ENCODE results near the gene ADAT3.
A peak's percentile ranks its signal among the peaks of the same experiment; 100 is the strongest.
"Not testable (repeated sequence)": the region's sequence is repeated elsewhere in the genome, so short reads cannot be mapped to it uniquely, and the experiment has no call there.

Gene ADAT3

DNA sequence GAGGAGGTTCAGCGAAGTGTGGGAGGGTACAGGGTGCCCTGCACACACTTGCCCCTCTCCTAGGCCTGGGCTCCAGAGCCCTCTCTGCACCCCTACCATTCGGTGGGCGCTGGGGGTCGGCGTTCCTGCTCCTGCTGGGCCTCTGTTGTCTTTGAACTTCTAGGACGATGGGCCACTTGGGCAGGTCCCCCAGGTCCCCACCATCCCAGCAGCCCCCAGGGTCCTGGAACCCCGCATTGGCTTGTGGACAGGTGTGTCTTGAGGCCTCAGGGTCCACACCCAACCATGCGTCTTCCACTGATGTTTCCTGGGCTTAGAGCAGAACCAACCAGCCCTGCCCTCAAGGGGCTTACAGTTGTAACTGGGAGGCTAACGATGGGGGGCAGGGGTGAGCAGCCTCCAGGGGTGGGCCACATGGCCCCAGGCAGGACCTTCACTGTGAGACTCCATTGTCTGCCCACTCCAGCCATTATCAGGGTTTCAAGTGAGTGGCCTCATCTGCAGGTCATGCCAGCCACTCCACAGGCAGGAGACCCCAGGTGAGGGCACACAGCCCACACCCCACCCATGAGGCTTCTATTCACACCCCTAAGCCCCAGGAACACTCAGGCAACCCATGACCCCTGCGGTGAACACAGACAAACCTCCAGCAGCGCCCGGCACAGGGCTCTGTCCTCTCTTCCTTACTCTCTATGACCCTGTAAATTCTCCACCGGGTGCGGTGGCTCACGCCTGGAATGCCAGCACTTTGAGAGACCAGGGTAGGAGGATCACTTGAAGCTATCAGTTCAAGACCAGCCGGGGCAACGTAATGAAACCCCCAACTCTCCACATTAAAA lies 39.8 kb upstream of the ADAT3 start:
- DNase-seq (ENCODE audit: low read depth) = no peak
- H3K4me3 ChIP-seq (ENCODE audit: low read depth, low read length) = peak overlapping the region; percentile 78

DNA sequence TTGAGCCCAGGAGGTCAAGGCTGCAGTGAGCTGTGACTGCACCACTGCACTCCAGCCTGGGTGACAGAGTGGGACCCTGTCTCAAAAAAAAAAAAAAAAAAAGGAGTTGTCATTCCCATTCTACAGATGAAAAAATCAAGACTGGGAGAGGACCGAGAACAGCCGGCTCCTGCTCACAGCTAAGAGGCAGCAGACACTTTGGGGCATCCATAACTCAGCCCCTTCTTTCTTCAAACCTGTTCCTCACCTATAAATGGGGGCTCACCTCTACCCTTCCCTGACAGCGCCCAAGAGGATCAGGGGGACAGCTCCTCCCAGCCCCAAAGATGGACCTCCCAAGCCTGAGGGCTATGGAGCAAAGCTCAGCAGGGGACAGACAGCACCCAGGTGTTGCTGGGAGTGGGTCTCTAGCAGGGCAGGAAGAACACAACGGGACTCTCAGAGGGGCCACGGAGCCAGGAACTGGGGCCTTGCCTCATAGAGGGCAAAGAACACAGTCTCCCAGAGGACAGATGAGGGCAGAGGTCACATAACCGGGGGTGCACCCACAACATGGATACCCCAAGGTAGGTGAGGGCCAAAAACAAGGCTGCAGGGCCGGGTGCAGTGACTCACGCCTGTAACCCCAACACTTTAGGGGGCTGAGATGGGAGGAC lies 38.4 kb upstream of the ADAT3 start:
- no peak overlapping the region for H3K4me3 ChIP-seq (ENCODE audit: low read depth, low read length)
- no peak for DNase-seq (ENCODE audit: low read depth)

DNA sequence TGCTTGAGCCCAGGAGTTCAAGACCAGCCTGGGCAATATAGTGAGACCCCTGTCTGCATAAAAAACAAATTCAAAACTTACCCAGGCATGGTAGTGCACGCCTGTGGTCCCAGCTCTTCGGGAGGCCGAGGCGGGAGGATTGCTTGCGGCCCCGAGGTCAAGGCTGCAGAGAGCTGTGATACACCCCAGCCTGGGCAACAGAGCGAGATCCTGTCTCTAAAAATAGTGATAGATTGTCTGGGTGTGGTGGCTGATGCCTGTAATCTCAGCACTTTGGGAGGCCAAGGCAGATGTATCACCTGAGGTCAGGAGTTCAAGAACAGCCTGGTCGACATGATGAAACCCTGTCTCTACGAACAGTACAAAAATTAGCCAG lies 37.9 kb upstream of the ADAT3 start:
- H3K4me3 ChIP-seq (ENCODE audit: low read depth, low read length) = no peak overlapping the region
- no peak for DNase-seq (ENCODE audit: low read depth)

DNA sequence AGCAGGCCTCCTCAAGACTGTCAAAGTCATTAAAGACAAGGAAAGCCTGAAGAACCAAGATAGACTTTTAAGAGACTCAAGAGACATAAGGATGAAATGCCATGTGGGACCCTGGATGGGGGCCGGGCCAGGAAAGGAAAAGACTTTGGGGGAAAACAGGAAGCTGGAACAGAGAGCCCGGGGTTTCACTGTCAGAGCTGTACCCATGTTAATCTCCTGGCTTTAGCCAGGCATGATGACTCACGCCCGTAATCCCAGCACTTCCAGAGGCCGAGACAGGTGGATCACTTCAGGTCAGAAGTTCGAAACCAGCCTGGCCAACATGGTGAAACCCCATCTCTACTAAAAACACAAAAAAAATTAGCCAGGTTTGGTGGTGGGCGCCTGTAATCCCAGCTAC lies 36.2 kb upstream of the ADAT3 start:
- no peak overlapping the region for H3K4me3 ChIP-seq (ENCODE audit: low read depth, low read length)

DNA sequence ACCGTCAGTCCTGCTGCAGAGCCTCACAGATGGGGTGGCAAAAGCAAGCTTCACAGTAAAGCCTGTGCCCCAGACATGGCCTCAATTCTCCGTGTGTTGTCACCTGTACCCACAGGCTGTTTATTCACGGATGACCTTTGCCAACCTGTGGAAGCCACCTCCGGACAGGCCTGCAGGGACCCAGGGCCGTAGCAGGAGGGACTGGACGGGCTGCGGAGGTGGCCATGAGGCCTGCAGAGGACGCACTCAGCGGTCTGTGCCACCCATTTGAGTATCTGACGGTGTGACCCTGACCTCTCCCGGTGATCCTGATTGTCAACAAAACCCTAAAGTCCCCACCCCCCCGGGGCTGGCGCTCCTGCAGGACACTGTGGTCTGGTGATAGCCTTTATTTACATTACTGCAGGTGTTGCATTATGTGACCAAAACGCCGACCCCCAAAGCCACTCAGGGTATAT lies 34.0 kb upstream of the ADAT3 start:
- no peak for DNase-seq (ENCODE audit: low read depth)
- no peak overlapping the region for H3K4me3 ChIP-seq (ENCODE audit: low read depth, low read length)

More for the DNA sequence above, 36.2 kb upstream of the ADAT3 start:
- no peak for DNase-seq (ENCODE audit: low read depth)

DNA sequence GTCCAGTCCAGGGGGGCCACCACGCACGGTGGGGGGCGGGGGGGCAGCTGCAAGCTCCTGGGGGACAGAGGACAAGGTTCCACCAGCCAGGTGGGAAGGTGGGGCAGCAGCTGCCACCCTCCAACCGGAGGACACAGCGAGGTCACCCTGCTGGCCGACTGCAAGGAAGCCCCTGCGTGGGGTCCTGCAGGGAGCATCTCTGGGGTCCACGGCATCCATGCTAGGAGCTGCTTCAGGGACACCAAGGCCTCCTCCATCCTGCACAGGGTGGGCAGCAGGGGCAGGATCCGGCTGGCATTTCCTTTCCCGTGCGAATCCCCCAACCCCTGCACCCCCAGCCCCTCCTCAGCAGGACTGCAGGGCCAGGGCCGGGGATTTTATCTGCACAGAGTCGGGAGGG lies 33.6 kb upstream of the ADAT3 start:
- no peak for DNase-seq (ENCODE audit: low read depth)

DNA sequence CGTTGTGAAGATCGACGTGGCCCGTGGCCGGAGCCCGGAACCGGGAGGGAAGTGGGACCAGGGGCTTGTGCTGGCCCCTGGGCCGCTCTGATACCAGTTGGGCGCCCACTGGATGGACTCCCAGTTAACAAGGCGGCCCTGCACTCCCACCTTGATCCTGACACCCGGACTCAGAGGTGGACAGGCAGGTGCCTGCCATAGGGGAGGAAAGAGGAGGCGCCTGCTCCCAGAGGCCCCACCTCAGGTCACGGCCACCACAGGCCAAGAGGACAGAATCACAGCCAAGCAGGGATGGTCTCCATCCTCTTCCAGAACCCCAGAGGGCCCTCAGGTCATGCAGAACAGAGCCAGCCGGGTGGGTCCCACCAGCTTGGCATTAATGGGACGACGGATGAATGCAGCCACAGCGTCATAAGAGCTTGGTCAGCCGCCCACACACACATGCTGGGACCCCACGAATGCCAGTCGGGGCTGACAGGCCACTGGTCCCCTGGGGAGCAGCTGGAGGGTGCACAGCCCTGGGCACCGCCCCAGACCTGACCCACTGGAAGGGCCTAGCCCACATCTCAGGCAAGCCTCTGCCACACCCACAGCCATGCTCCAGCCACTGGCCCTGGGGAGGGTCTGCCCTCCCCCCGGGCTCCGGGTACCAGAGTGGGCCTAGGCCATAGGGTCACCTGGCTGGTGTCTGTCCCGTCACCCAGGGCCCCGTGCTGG lies 32.2 kb upstream of the ADAT3 start:
- H3K4me3 ChIP-seq (ENCODE audit: low read depth, low read length) = no peak overlapping the region
- no peak for DNase-seq (ENCODE audit: low read depth)

More for the DNA sequence above, 33.6 kb upstream of the ADAT3 start:
- no peak overlapping the region for H3K4me3 ChIP-seq (ENCODE audit: low read depth, low read length)

DNA sequence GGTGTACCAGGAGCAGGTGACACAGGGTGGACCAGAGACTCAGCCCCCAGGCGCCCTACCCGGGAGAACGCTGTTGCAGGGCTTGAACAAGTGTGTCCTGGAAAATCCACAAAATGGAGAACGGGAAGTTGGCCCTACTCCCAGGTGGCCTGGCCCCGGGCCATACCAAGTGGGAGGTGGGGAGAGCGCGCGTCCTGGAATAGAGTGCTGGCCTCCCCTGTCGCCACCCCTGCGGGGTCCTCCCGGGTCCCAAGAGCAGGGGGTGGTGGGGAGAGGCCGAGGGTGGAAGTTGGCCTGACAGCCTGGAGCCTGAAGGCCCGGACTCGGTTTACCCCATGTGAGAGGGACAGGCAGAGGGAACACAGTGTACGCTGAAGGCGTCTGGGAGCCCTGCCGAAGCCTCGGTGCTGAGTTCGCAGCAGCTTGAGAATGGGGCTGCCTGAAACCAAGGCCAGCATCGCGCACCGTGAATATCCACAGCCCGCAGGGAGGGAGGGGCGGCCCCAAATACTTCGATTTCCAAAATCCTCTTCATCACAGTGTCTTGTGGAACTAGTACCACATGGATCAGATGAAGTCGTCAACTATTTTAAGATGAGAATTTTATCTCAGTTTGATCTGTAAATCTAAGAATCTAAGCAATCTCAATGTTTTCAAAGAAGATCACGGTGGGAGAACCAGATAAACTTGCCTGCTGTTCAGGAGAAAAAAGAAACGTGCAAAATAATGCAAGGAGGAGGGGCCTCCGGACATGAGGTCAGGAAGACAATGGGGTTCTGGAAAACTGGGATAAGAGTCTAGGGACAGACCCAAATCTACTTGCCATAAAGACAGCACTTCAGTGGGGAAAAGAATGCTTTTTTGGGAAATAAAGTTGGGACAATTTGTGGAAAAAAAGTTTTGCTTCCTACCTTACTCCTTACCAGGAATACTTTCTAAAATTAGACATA lies 31.4 kb upstream of the ADAT3 start:
- no peak overlapping the region for H3K4me3 ChIP-seq (ENCODE audit: low read depth, low read length)
- no peak for DNase-seq (ENCODE audit: low read depth)

DNA sequence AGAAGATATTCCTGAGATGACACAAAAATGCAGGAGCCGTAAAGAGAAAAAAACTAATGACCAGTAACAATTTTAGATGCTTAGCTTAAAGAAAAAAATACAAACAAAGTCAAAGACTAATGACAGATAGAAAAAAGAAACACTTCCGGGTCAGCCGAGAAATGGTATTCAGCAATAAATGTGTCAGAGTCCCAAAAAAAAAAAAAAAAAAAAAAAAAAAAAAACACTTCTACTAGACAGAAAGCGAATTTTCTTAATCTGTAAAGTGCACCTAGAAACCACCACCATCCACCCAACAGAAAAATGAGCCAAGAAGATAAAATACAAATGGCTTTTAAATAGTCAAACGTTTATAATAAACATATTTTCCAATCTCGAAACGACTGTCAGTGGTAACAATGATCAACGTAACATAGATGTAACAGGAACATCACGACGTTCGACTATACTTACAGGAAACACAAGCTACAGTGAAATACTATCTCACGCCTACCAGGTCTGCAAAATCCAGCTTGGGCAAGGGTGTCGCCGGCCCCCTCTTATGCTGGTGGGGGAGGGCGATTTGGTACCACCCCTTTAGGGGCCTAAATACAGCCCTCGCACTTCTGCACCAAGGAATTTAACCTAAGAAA lies 30.5 kb upstream of the ADAT3 start:
- H3K4me3 ChIP-seq (ENCODE audit: low read depth, low read length) = peak overlapping the region; percentile 99
- DNase-seq (ENCODE audit: low read depth) = no peak

DNA sequence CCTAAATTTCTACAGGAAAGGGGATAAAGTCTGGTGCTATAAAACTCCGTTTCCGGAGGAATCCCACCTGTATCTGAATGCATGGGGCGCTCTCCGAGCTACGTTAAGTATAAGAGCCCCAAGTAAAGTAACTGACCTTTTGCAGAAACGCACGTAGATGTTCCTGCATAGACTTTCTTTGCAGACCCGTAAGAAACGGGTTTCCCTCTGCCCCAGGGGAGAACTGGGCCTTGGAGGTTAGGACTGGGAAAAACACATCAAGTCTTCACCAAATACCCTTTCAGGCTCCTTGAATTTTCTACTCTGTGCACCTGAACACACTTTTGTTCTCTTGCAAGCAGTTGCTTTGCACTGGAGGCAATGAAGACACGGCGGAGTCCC lies 29.9 kb upstream of the ADAT3 start:
- H3K4me3 ChIP-seq (ENCODE audit: low read depth, low read length) = peak overlapping the region; percentile 99
- DNase-seq (ENCODE audit: low read depth) = not testable (repeated sequence)

DNA sequence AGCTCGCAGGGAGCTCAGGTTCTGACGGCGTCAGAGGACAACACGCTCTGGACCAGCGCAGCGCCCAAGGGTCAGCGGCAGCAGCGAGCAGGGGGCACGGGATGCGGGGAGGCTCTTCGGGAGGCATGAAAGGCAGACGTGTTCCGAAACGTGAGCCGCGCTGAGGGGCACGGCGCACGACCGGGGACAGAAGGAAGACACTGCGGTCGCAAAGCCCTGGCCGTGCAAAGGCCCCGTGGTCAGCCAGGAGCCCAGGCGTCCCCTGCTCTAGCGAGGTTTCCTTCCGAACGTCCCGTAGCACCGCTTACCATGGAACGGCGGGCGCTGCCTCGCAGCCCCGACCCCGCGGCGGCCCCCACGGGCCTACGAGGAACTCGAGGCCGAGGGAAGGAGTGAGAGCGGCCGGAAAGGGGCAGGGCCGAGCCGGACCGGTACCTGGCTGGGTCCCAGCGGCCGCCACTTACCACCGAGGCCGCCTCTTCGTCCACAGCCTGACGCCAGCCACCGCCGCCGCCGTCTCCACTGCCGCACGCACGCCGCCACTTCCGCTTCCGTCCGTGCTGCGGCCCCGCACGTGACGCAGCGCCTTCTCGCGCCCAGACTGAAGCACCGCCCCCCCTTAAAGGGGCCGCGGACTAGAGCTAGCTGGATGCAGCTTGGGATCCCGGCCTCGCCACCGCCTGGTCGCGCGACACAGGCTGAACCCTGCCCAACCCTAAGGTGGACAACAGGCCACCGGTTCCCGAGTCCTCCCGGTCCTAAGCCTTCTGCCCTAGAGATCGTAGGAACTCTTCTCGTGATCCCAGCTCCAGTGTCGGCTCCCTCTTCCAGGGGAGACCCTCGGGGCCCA lies 29.3 kb upstream of the ADAT3 start:
- DNase-seq (ENCODE audit: low read depth) = peak; percentile 49
- peak overlapping the region; percentile 99 for H3K4me3 ChIP-seq (ENCODE audit: low read depth, low read length)

DNA sequence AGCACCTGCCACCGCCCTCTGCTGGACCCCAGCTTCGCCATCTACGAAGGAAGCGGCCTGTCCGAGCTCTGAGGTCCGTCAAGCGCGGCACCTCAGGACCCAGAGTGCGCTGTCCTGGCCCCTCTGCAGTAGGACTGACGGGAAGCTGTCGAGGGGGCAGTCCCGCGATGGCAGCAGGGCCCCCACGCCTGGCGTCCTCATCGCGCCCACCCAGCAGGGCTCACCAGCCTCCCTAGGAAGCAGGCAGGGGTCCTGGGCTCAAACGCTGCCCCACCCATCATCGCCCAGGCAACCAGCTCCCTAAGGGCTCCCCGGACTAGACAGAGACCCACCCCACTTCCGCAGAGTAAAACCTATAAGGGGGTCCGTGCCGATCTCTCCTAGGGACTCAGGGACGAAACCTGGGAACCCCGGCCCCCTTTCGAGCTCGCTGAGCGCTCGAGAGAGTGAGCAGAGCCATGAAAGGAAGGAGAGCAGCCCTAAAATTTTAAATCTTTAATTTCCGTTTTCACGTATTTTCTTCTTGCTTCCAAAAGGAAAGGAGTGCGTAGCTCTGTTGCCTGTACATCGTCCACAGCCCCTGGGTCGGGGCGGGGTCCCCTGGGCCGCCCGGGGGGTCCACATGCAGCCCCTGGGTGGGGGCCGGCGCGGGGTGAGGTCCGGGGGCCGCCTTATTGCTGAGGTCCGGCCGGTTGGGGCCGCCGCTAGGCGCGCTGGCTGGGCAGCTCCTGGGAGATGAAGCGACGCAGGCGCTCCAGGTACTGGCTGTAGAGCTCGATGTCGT lies 28.5 kb upstream of the ADAT3 start:
- not testable (repeated sequence) for DNase-seq (ENCODE audit: low read depth)
- peak overlapping the region; percentile 99 for H3K4me3 ChIP-seq (ENCODE audit: low read depth, low read length)

DNA sequence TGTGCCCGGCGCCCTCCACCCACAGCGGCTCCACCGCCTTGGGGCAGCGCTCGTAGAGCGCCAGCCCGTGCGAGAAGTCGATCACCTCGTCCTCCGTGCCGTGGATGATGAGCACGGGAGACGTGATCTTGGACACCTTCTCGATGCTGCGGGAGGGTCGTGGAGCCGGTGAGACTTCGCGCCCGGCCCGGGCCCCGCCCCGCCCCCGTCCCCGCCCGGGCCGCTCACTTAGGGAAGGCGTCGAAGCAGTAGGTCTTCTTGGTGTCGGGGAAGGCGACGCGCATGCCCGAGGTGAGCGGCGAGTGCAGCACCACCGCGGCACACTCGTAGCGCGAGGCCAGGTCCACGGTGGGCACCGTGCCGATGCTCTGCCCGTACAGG lies 27.9 kb upstream of the ADAT3 start:
- H3K4me3 ChIP-seq (ENCODE audit: low read depth, low read length) = not testable (repeated sequence)

DNA sequence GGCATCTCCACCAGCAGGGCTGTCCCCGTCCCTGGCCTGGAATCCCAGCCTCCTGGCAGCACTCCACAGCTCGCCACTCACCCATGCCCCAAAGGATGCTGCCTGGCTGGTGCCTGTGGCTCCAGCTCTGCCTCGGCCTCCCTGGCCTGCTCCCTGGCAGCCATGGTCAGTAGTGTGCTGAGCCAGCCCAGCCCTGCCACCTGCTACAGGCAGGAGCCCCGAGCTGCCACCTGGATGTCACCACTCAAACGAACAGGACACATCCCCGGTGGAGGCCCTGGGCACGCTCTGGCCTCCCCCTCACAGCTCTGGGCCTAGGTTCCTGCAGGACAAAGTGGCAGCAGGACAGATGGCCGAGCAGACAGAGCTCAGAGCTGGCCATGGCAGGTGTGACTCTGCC lies 26.6 kb upstream of the ADAT3 start:
- DNase-seq (ENCODE audit: low read depth); H3K4me3 ChIP-seq (ENCODE audit: low read depth, low read length): not testable (repeated sequence)

More for the DNA sequence above, 27.9 kb upstream of the ADAT3 start:
- not testable (repeated sequence) for DNase-seq (ENCODE audit: low read depth)

DNA sequence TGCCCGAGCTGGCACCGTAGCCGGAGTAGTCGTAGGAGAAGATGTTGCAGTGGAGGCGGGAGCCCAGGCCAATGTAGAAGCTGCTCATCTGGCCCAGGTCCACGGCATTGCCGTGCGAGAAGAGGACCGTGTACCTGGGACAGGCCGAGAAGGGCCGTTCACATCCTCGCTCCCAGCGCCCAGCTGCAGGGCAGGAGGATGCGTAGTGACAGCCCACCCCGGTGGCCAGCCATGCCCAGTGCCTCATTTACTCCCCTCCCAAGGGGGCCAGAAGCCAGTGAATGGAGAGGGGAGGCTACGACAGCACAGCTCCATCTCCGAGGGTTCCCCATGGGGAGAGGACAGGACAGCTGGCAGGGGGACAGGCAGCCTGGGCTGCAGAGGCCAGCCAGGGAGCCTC lies 25.2 kb upstream of the ADAT3 start:
- not testable (repeated sequence) for DNase-seq (ENCODE audit: low read depth); H3K4me3 ChIP-seq (ENCODE audit: low read depth, low read length)

DNA sequence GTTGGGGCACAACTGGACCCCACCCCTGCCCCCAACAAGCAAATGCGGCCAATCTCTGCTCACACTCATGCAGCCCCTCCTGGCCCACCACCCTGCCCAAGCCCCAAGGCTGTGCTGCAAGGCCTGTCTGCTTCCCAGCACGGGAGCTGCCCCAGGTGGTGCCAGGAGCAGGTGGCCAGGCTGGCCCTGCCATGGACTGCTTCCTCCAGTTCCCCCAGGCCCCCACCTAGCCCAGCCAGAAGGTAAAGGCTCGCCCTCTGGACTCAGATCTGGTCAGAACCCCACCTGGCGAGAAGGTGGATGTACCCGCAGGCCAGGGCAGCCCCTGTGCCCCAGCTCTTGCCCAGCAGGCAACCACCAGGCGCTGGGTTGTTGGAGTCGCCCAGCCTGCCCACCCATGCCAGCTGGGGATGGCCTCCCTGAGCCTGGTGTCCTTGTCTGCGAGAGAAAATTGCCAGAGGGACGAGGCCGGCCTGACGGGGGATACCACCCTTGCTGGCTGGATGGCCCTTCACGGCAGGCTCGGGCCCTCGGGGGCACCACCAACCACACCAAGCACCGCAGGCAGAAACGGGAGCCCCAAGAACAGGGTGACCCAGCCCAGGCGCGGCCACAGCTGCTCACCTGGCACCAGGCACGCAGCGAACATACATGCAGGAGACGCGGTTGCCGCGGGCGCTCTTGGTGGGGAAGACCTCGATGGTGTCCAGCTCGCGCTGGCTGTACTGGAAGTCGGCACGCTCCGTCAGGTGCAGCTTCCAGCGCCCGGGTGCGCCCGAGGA lies 24.4 kb upstream of the ADAT3 start:
- DNase-seq (ENCODE audit: low read depth) = no peak
- no peak overlapping the region for H3K4me3 ChIP-seq (ENCODE audit: low read depth, low read length)
